PC-9 (cell line): Measurements from ENCODE around the gene TNRC6C. TPM values are rescaled to one million over a fixed set of nuclear protein-coding genes. Genes with fewer than 3 reads are reported as not detected.
A peak's percentile ranks its signal among the peaks of the same experiment; 100 is the strongest.

Source experiments
- BruUV-seq: library from RNA; stranded (reverse); fragments of 400-500 nt; replicated peaks from 2 replicates; lab custom pipeline; 2021; lab: Mats Ljungman, UMichigan
- CTCF ChIA-PET: fragments of 300-600 bp; sonication (Branson Sonifier 250); formaldehyde crosslinking; loops from one replicate; lab custom pipeline; 2022; ENCODE audit warnings: antibody characterized with exemption; lab: Charles Lee
- POLR2A ChIA-PET: fragments of 300-600 bp; sonication (Branson Sonifier 250); formaldehyde crosslinking; loops from one replicate; lab custom pipeline; 2022; ENCODE audit warnings: antibody characterized with exemption; ENCODE audit not compliant: unreplicated experiment; lab: Charles Lee
- DNase-seq, 2 experiments: peaks; one replicate each; pipeline versions ENCODE4 v3.0.0 to v3.0.0-alpha.2; 2015 to 2022; ENCODE audit warnings: mixed read lengths in 1 of 2
- H2AFZ ChIP-seq: fragments of 200-600 bp; sonication (generic); 2 replicates; pipeline ENCODE4 v1.8.1; 2017; ENCODE audit warnings: antibody characterized with exemption
- H3F3A ChIP-seq: fragments of 200-600 bp; sonication (generic); 2 replicates; pipeline ENCODE4 v1.8.1; 2017; ENCODE audit warnings: antibody characterized with exemption, mild to moderate bottlenecking, low read depth; ENCODE audit not compliant: insufficient read depth
- H3K27ac ChIP-seq: fragments of 200-600 bp; sonication (generic); 2 replicates; pipeline ENCODE4 v1.6.1; 2016; ENCODE audit warnings: mixed run types
- H3K27me3 ChIP-seq: fragments of 200-600 bp; sonication (generic); 2 replicates; pipeline ENCODE4 v1.6.1; 2016; ENCODE audit warnings: low read depth, mixed run types; ENCODE audit not compliant: insufficient read depth
- H3K36me3 ChIP-seq: fragments of 200-600 bp; sonication (generic); 2 replicates; pipeline ENCODE4 v1.6.1; 2016; ENCODE audit warnings: low read depth, mixed run types
- H3K4me1 ChIP-seq: fragments of 200-600 bp; sonication (generic); replicated peaks from 2 replicates; pipeline ENCODE4 v1.6.1; 2016; ENCODE audit warnings: mixed run types; ENCODE audit not compliant: insufficient read depth
- H3K4me2 ChIP-seq: fragments of 200-600 bp; sonication (generic); 2 replicates; pipeline ENCODE4 v1.6.1; 2017; ENCODE audit warnings: mixed run types
- H3K4me3 ChIP-seq: fragments of 200-600 bp; sonication (generic); 2 replicates; pipeline ENCODE4 v1.6.1; 2016; ENCODE audit warnings: mixed run types
- H3K79me2 ChIP-seq: fragments of 200-600 bp; sonication (generic); 2 replicates; pipeline ENCODE4 v1.6.1; 2017; ENCODE audit warnings: low read depth, mixed run types
- H3K9me2 ChIP-seq: fragments of 200-600 bp; sonication (generic); 2 replicates; pipeline ENCODE4 v1.8.1; 2017; ENCODE audit warnings: mild to moderate bottlenecking; ENCODE audit not compliant: insufficient read depth
- H3K9me3 ChIP-seq: fragments of 200-600 bp; sonication (generic); 2 replicates; pipeline ENCODE4 v1.8.1; 2016; ENCODE audit warnings: low read depth; ENCODE audit not compliant: insufficient read depth
- H4K20me1 ChIP-seq: fragments of 200-600 bp; sonication (generic); 2 replicates; pipeline ENCODE4 v1.8.1; 2017; ENCODE audit not compliant: insufficient read depth
- EZH2 ChIP-seq: fragments of 200-600 bp; sonication (generic); IDR thresholded peaks from 2 replicates; pipeline ENCODE4 v1.8.0; 2017; ENCODE audit warnings: antibody characterized with exemption, low read depth
- intact Hi-C: fragments of 100-400 bp; cut with micrococcal nuclease; formaldehyde crosslinking; loops from one replicate; pipeline ENCODE4 v1.10.0; 2022; ENCODE audit not compliant: unreplicated experiment
- total RNA-seq: library from RNA; stranded (reverse); gene quantifications from 2 replicates; pipeline ENCODE4 v1.2.3, GENCODE V29; 2021
- TF ChIP-seq, protein P1 (sequence below): fragments of 200-600 bp; sonication (generic); conservative IDR thresholded peaks from 2 replicates; pipeline ENCODE4 v1.6.1; 2017; ENCODE audit warnings: mixed run types, antibody characterized with exemption, mild to moderate bottlenecking, moderate library complexity

TNRC6C gene
- total RNA-seq, 1 experiment from 2014 or later = 0.37 TPM

DNA sequence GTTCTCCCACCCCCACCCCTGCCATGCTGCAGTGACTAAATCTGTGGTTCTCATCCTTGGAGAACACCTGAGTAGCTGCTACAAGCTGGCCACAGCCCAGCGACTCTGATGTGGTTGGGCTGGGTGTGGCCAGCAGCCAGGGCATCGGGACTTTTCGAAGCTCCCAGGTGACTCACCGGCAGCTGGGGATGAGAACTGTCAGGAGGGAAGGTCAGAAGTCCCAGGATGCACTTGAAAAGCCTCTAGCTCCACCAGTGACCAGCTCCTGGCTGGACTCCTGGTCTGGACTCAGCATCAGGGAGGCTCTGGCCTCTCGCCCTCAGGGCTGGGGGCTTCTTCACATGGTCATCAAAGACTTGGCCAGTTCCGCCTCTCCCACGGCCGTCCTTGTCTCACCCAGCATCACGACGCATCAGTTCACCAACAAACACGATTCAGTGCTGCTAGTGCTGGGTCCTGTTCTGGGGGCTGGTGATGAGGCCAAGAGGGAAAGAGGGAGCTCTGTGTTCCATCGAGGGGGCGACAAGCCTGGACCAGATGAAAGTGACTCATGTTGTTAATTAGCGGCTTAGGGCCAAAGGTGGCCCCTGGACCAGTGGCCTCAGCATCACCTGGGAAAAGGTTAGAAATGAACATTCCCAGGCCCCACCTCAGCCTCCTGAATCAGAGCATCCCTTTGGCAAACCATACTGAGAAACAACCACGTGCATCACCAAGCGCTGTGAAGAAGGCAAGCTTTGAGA lies 183.8 kb downstream of the TNRC6C start:
- Histone ChIP-seq H3K79me2 (no peaks in the 10 kb centered on the region), H3K9me2 (no peaks in the 10 kb centered on the region), H3K4me2 (peak overlapping the region; percentile 87), H3K4me3 (no peak overlapping the region), H3F3A (peaks cover 54% of the 10 kb centered on the region; the same call in 1 of the 2 replicates), H3K4me1 (peaks cover 53% of the 10 kb centered on the region), H3K27me3 (no peaks in the 10 kb centered on the region), H3K9me3 (no peaks in the 10 kb centered on the region), H2AFZ (no peak overlapping the region), H3K27ac (peak overlapping the region; percentile 77), H4K20me1 (no peaks in the 10 kb centered on the region), H3K36me3 (no peaks in the 10 kb centered on the region)
- DNase-seq = peak; percentile 88 to 95
- POLR2A ChIA-PET = interaction anchor here (0.5 to 0.6 kb wide), 5 partner anchors 8 to 136 kb away, joined by 3 to 37 read pairs (median 3); partner anchors contain the start of gene TMC6
- TF ChIP-seq, protein P1, sequence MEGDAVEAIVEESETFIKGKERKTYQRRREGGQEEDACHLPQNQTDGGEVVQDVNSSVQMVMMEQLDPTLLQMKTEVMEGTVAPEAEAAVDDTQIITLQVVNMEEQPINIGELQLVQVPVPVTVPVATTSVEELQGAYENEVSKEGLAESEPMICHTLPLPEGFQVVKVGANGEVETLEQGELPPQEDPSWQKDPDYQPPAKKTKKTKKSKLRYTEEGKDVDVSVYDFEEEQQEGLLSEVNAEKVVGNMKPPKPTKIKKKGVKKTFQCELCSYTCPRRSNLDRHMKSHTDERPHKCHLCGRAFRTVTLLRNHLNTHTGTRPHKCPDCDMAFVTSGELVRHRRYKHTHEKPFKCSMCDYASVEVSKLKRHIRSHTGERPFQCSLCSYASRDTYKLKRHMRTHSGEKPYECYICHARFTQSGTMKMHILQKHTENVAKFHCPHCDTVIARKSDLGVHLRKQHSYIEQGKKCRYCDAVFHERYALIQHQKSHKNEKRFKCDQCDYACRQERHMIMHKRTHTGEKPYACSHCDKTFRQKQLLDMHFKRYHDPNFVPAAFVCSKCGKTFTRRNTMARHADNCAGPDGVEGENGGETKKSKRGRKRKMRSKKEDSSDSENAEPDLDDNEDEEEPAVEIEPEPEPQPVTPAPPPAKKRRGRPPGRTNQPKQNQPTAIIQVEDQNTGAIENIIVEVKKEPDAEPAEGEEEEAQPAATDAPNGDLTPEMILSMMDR = no peak
- no peak for TF ChIP-seq EZH2
- no TSS peak for BruUV-seq
- CTCF ChIA-PET = interaction anchor here (0.6 to 0.7 kb wide), 4 partner anchors 14 to 1575 kb away, joined by 4 to 19 read pairs (median 14); no protein-coding TSS in a partner anchor
- intact Hi-C loops = loop anchor here (1.0 kb wide), 2 partner anchors 27 to 45 kb away; partner anchors contain the start of genes AFMID and TK1

DNA sequence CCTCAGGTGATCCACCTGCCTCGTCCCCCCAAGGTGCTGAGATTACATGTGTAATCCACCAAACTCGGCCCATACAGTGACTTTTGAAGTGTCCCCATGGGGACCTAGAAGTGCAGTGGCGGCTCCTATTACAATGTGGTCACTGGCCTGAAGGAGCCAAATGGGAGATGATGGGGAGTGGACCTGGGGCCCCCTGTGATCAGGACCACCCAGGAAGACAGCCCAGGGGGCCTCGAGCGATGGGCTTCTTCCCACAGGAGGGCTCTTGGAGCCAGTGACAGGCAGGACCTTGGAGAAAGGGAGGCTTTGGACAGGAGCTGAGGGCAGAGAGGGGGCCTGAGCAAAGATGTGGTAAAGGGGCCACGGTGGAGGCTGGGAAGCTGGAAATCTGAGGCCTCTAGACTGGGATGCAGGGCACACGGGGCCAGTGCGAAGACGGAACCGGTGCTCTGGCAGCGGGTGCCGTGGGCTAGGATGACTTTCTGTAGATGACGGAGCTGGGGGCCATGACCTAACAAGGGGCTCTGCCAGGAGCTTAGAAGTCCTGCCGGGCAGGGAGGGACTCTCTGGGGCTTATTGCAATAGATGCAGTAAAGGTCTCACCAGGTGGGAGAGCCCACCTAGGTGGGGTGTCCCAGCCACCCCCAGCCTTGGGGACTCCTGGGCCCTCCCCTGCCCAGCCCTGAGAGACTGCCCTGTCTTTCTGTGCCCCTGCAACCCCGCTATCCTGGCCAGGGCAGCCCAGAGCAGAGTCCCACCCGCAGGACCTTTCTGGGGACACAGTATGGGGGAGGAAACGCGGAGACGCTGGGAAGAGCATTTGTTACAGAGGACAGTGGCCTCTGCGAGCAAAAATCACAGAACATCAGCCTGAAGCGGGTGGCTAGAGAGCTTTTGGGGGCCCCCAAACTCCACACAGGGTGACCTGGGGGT lies 185.0 kb downstream of the TNRC6C start:
- no peak overlapping the region for H3K4me3 ChIP-seq
- no peak for DNase-seq
- CTCF ChIA-PET = interaction anchor here (1.4 kb wide), 1 partner anchor 59 kb away, joined by 4 read pairs; no protein-coding TSS in a partner anchor
- peaks cover 50% of the 10 kb centered on the region; the same call in 1 of the 2 replicates for H3F3A ChIP-seq
- no peaks in the 10 kb centered on the region for H3K9me2 ChIP-seq
- no peaks in the 10 kb centered on the region for H3K79me2 ChIP-seq
- H3K9me3 ChIP-seq = no peaks in the 10 kb centered on the region
- no peaks in the 10 kb centered on the region for H3K27me3 ChIP-seq
- intact Hi-C loops = no loop called here
- BruUV-seq = no TSS peak
- peaks cover 53% of the 10 kb centered on the region for H3K4me1 ChIP-seq
- H3K36me3 ChIP-seq = no peaks in the 10 kb centered on the region
- no peaks in the 10 kb centered on the region for H4K20me1 ChIP-seq
- peak overlapping the region; percentile 67 for H3K4me2 ChIP-seq
- POLR2A ChIA-PET = interaction anchor here (0.5 kb wide), 1 partner anchor 15 kb away, joined by 3 read pairs; no protein-coding TSS in a partner anchor
- no peak overlapping the region for H2AFZ ChIP-seq
- no peak for TF ChIP-seq EZH2
- TF ChIP-seq, protein P1 = no peak
- H3K27ac ChIP-seq = peak overlapping the region; percentile 93
